Posterior vena cava (tissue), 2 donors: ENCODE results near the gene G6PC1. TPM values are rescaled to one million over a fixed set of nuclear protein-coding genes. Genes with fewer than 3 reads are reported as not detected.
"Not testable (repeated sequence)": the region's sequence is repeated elsewhere in the genome, so short reads cannot be mapped to it uniquely, and the experiment has no call there.

ENCODE experiments used
- DNase-seq: peaks from one replicate; pipeline ENCODE4 v3.0.0-alpha.2; 2020; ENCODE audit warnings: low spot score
- intact Hi-C, 2 donors: fragments of 100-400 bp; cut with DNase I; formaldehyde crosslinking; loops; one replicate each; pipeline versions ENCODE4 v1.14.1 to v1.14.2; 2022 to 2023
- total RNA-seq, 2 donors: library from RNA; stranded (reverse); fragmentation: NEBNext Ultra II Directional; extraction: Animal tissue kit (Norgen Biotek cat#: 25700); gene quantifications; one replicate each; pipeline ENCODE4 v1.2.1, GENCODE V29; 2021
- donor health status: DM: yes; HTN: yes; CAD: no.
- donor health status: DM: yes; HTN: yes; CAD: no.

Gene G6PC1
- total RNA-seq, 2 donors from 2014 or later: not detected

DNA sequence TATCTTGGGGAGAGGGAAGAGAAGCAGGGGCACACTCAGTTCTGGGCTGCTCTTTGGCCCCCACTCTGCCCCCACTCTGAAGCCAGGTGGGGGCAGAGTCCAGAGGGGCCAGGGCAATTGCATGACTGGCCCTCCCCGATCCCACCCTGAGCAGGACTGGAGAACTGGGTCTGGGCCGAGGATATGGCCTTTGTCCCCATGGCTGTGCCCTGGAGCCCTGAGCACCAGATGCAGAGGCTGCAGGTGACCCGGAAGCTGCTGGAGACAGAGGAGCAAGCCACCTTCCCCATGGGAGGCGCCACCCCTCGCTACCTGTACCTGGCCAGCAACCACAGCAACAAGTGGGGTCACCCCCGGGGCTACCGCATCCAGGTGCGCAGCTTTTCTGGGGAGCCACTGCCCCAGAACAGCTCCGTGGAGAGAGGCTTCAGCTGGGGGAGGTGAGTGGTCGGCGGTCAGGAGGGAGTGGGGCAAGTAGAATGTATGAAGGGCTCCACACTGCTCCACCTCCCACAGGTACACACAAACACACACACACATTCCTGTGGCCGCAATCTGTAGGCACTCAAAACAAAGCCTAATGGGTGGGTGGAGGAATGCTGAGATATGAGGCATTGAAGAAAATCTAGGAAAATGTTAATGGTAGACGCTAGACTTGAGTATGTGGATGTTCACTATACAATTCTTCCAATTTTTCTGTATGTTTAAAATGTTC lies 28.2 kb upstream of the G6PC1 start:
- peak; percentile 26 for DNase-seq
- intact Hi-C loops: no loop called here

DNA sequence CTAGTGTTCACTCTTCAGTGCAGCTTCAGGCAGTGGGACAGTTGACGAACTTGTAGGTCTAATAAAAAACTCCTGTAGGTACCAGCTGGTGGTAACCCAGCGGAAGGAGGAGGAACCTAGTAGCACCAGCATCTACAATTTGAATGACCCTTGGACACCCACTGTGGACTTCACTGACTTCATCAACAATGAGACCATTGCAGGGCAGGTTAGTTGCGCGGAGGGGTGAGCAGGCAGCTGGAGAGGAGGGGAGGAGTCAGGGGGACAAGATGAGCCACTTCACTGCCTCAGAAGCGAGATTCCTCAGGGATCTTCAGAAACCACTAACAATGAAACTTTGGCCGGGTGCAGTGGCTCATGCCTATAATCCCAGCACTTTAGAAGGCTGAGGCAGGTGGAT lies 27.3 kb upstream of the G6PC1 start:
- intact Hi-C loops: no loop called here
- DNase-seq: peak; percentile 32

DNA sequence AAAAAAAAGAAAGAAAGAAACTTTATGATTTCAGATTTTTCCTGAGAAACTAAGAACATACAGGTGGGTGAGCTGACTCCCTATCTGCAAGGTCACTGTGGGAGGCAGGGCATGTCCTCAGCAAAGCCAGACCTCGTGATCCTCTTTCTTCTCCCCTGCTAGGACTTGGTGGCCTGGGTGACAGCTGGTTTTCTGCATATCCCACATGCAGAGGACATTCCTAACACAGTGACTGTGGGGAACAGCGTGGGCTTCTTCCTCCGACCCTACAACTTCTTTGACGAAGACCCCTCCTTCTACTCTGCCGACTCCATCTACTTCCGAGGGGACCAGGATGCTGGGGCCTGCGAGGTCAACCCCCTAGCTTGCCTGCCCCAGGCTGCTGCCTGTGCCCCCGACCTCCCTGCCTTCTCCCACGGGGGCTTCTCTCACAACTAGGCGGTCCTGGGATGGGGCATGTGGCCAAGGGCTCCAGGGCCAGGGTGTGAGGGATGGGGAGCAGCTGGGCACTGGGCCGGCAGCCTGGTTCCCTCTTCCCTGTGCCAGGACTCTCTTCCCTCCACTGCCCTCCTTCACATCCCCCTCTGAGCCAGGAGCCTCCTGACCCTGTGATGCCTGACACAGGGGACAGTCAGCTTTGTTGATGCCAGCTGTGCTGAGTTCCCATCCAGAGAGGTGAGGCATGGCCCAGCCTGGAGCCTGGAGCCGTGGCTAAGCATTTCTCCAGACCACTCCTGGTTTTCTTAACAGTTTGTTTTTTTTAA lies 26.5 kb upstream of the G6PC1 start:
- DNase-seq: peak; percentile 2
- intact Hi-C loops: not testable (repeated sequence)

DNA sequence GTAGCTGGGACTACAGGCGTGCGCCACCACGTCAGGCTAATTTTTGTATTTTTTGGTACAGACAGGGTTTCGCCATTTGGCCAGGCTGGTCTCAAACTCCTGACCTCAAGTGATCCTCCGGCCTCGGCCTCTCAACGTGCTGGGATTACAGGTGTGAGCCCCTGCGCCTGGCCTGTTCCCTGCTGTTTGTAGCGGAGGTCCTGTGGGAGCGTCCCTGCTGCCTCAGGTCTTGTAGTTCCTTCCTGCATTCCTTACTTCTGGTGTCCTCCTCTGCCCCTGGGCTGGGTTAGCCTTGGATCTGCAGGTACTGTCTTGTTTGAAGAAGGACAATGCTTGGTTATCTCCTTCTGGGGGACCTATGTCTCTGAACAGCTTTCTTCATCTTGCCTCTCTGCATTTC lies 23.6 kb upstream of the G6PC1 start:
- peak; percentile 41 for DNase-seq
- intact Hi-C loops: no loop called here

GRCh38 chr17:42878123-42878880 lies 22.3 kb upstream of the G6PC1 start:
- peak; percentile 42 for DNase-seq
- intact Hi-C loops: no loop called here

- DNase-seq: peak; percentile 58
- intact Hi-C loops: no loop called here
These were observed 21.5 kb upstream of the G6PC1 start for GRCh38 chr17:42878924-42879595.

GRCh38 chr17:42879596-42879985 lies 21.0 kb upstream of the G6PC1 start:
- peak; percentile 63 for DNase-seq
- intact Hi-C loops: no loop called here

- intact Hi-C loops: no loop called here
- DNase-seq: no peak
These were observed 19.8 kb upstream of the G6PC1 start for GRCh38 chr17:42880776-42881310.

DNA sequence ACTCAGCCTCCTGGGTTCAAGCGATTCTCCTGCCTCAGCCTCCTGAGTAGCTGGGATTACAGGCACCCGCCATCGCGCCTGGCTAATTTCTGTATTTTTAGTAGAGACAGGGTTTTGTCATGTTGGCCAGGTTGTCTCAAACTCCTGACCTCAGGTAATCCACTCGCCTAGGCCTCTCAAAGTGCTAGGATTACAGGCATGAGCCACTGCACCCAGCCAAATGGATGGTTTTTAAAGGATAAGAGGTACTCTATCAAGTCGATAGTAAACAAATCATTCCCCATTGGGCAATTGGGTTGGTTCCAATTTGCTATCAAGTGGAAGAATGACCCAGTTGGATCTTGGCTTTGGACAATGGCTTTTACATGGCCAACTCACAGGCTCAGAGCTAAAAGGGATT lies 18.9 kb upstream of the G6PC1 start:
- DNase-seq, intact Hi-C loops: not testable (repeated sequence)

GRCh38 chr17:42882166-42882565 lies 18.4 kb upstream of the G6PC1 start:
- DNase-seq: peak; percentile 31
- intact Hi-C loops: no loop called here

DNA sequence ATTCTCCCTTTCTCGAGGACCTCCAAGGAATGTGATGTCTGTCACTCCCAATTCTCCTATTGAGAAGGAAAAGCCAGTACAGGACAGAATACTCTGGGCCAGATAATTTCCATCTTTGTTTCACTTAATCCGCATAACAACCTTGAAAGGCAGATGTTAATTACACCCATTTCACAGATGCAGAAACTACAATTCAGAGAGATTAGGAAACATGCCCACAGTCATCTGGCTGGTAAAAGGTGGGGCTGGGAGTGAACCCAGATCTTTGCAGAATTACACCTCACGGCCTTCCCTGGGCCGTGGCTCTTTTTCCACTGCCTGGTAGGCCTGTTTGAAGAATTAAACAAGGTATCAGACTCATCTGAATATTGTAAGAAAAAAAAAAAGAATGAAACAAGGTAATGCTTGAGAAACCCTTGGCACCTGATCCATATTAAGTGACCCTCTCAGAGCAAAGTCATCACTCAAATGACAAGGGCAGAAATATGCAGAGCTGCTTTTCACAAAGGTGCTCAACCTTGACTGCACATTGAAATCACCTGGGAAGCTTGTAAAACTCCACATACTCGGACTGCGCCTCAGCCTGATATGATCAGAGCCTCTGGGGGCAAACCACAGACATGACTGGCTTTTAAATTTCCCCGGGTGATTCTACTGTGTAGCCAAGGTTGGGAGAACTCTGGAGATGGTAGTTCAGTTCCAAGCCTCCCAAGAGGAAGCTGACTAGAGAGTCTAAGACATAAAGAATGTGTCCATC lies 16.6 kb upstream of the G6PC1 start:
- peak; percentile 9 for DNase-seq
- intact Hi-C loops: no loop called here

DNA sequence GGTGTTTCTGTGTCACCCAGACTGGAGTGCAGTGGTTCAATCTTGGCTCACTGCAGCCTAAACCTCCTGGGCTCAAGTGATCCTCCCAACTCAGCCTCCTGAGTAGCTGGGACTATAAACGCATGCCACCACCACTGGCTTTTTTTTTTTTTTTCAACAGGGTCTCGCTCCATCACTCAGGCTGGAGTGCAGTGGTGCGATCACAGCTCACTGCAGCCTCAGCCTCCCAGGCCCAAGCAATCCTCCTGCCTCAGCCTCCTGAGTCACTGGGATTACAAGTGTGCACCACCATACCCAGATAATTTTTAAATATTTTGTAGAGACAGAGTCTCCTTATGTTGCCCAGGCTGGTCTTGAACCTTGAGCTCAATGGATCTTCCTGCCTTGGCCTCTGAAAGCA lies 14.8 kb upstream of the G6PC1 start:
- intact Hi-C loops: not testable (repeated sequence)
- peak; percentile 22 for DNase-seq

GRCh38 chr17:42886283-42887176 lies 14.1 kb upstream of the G6PC1 start:
- intact Hi-C loops: no loop called here
- peak; percentile 38 for DNase-seq

- intact Hi-C loops: no loop called here
- DNase-seq: peak; percentile 60
These were observed 10.8 kb upstream of the G6PC1 start for GRCh38 chr17:42889809-42890208.

- intact Hi-C loops: no loop called here
- DNase-seq: peak; percentile 90
These were observed 9.0 kb upstream of the G6PC1 start for GRCh38 chr17:42891539-42892152.

- intact Hi-C loops: no loop called here
- no peak for DNase-seq
These were observed 7.2 kb upstream of the G6PC1 start for GRCh38 chr17:42893359-42893758.
